DOHH2 (cell line): ENCODE results near the gene NSD2.
"Not testable (repeated sequence)": the region's sequence is repeated elsewhere in the genome, so short reads cannot be mapped to it uniquely, and the experiment has no call there.

Source experiments
- H3F3A ChIP-seq: fragments of 200-600 bp; sonication (generic), shearing (Covaris generic); 2 replicates; pipeline ENCODE4 v1.6.0; 2016; ENCODE audit warnings: antibody characterized with exemption, mild to moderate bottlenecking; ENCODE audit not compliant: control insufficient read depth, insufficient read depth
- H3K27ac ChIP-seq: fragments of 200-600 bp; sonication (generic); 2 replicates; pipeline ENCODE4 v1.5.1; 2014; ENCODE audit warnings: low read depth, mild to moderate bottlenecking, low read length, moderate library complexity
- H3K27me3 ChIP-seq: fragments of 200-600 bp; sonication (generic); 2 replicates; pipeline ENCODE4 v1.6.1; 2014; ENCODE audit warnings: mild to moderate bottlenecking, low read length, mixed read lengths; ENCODE audit not compliant: control insufficient read depth
- H3K36me3 ChIP-seq: fragments of 200-600 bp; sonication (generic); 2 replicates; pipeline ENCODE4 v1.6.1; 2014; ENCODE audit warnings: mild to moderate bottlenecking, low read length, moderate library complexity, mixed read lengths; ENCODE audit not compliant: control insufficient read depth
- H3K4me1 ChIP-seq: fragments of 200-600 bp; sonication (generic); 2 replicates; pipeline ENCODE4 v1.6.1; 2014; ENCODE audit warnings: mild to moderate bottlenecking, low read length, mixed read lengths; ENCODE audit not compliant: control insufficient read depth
- H3K4me2 ChIP-seq: fragments of 200-600 bp; sonication (generic); 2 replicates; pipeline ENCODE4 v1.6.0; 2014; ENCODE audit warnings: mild to moderate bottlenecking, low read length, moderate library complexity
- H3K4me3 ChIP-seq: fragments of 200-600 bp; sonication (generic); 2 replicates; pipeline ENCODE4 v1.5.1; 2014; ENCODE audit warnings: mild to moderate bottlenecking, low read length, mixed read lengths
- H3K79me2 ChIP-seq: fragments of 200-600 bp; sonication (generic); 2 replicates; pipeline ENCODE4 v1.6.1; 2014; ENCODE audit warnings: mild to moderate bottlenecking, low read length, mixed read lengths; ENCODE audit not compliant: control insufficient read depth
- H3K9me2 ChIP-seq: fragments of 200-600 bp; sonication (generic); replicated peaks from 2 replicates; pipeline ENCODE4 v1.6.1; 2014; ENCODE audit warnings: mild to moderate bottlenecking, low read length, mixed read lengths; ENCODE audit not compliant: control insufficient read depth
- H3K9me3 ChIP-seq: fragments of 200-600 bp; sonication (generic); 2 replicates; pipeline ENCODE4 v1.6.1; 2014; ENCODE audit warnings: antibody characterized with exemption, low read length, mixed read lengths; ENCODE audit not compliant: control insufficient read depth, insufficient read depth
- H4K20me1 ChIP-seq: fragments of 200-600 bp; sonication (generic); 2 replicates; pipeline ENCODE4 v1.6.0; 2014; ENCODE audit warnings: low read depth, mild to moderate bottlenecking, antibody characterized with exemption, low read length, moderate library complexity; ENCODE audit not compliant: control insufficient read depth, insufficient read depth
- EZH2phosphoT487 ChIP-seq: fragments of 200-600 bp; sonication (generic); IDR thresholded peaks from 2 replicates; pipeline ENCODE4 v1.6.1; 2017; ENCODE audit warnings: borderline replicate concordance, mild to moderate bottlenecking, antibody characterized with exemption, low read length, moderate library complexity, mixed read lengths
- TF ChIP-seq, protein P1 (sequence below): fragments of 200-600 bp; sonication (generic); IDR thresholded peaks from one replicate; pipeline ENCODE4 v1.5.1; 2014; ENCODE audit warnings: antibody characterized with exemption, mild to moderate bottlenecking, low read depth, low read length; ENCODE audit not compliant: poor library complexity, severe bottlenecking

Gene NSD2

GRCh38 chr4:2011583-2011982 is 140.4 kb downstream of the NSD2 start:
- H4K20me1 ChIP-seq, result peaks cover 9% of the 10 kb centered on the region; the same call in 1 of the 2 replicates
- H3K27me3 ChIP-seq, result peaks cover 8% of the 10 kb centered on the region
- H3K36me3 ChIP-seq, result peaks cover 12% of the 10 kb centered on the region
- H3K4me2 ChIP-seq, result no peak overlapping the region
- H3K4me3 ChIP-seq, result no peak overlapping the region
- H3K4me1 ChIP-seq, result peaks cover 23% of the 10 kb centered on the region
- H3F3A ChIP-seq, result peaks cover 7% of the 10 kb centered on the region
- no peaks in the 10 kb centered on the region for H3K9me2 ChIP-seq
- H3K27ac ChIP-seq, result no peak overlapping the region
- no peak for TF ChIP-seq EZH2phosphoT487
- TF ChIP-seq, protein P1, sequence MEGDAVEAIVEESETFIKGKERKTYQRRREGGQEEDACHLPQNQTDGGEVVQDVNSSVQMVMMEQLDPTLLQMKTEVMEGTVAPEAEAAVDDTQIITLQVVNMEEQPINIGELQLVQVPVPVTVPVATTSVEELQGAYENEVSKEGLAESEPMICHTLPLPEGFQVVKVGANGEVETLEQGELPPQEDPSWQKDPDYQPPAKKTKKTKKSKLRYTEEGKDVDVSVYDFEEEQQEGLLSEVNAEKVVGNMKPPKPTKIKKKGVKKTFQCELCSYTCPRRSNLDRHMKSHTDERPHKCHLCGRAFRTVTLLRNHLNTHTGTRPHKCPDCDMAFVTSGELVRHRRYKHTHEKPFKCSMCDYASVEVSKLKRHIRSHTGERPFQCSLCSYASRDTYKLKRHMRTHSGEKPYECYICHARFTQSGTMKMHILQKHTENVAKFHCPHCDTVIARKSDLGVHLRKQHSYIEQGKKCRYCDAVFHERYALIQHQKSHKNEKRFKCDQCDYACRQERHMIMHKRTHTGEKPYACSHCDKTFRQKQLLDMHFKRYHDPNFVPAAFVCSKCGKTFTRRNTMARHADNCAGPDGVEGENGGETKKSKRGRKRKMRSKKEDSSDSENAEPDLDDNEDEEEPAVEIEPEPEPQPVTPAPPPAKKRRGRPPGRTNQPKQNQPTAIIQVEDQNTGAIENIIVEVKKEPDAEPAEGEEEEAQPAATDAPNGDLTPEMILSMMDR, result no peak
- peaks cover 22% of the 10 kb centered on the region for H3K79me2 ChIP-seq
- no peaks in the 10 kb centered on the region for H3K9me3 ChIP-seq

GRCh38 chr4:2015008-2015407 is 143.8 kb downstream of the NSD2 start:
- Histone ChIP-seq H3K9me2 (no peaks in the 10 kb centered on the region), H3K27me3 (peaks cover 8% of the 10 kb centered on the region), H3K4me3 (no peak overlapping the region), H3K9me3 (no peaks in the 10 kb centered on the region), H3K79me2 (no peaks in the 10 kb centered on the region), H3K4me1 (peaks cover 9% of the 10 kb centered on the region), H3K27ac (no peak overlapping the region), H4K20me1 (no peaks in the 10 kb centered on the region), H3K36me3 (no peaks in the 10 kb centered on the region), H3F3A (peaks cover 7% of the 10 kb centered on the region), H3K4me2 (no peak overlapping the region)
- TF ChIP-seq EZH2phosphoT487, result no peak
- TF ChIP-seq, protein P1, result no peak

GRCh38 chr4:2021358-2022018 is 150.3 kb downstream of the NSD2 start:
- not testable (repeated sequence) for H3K4me3 ChIP-seq, H3K4me2 ChIP-seq, H3F3A ChIP-seq, H4K20me1 ChIP-seq, H3K27me3 ChIP-seq, H3K79me2 ChIP-seq, H3K9me2 ChIP-seq, H3K36me3 ChIP-seq, H3K4me1 ChIP-seq, H3K9me3 ChIP-seq, H3K27ac ChIP-seq

GRCh38 chr4:2024683-2025082 is 153.5 kb downstream of the NSD2 start:
- Histone ChIP-seq H3K4me1 (no peaks in the 10 kb centered on the region), H3K4me2 (no peak overlapping the region), H3K27ac (no peak overlapping the region), H3K36me3 (no peaks in the 10 kb centered on the region), H3K9me2 (no peaks in the 10 kb centered on the region), H3K9me3 (peaks cover 7% of the 10 kb centered on the region; the same call in 1 of the 2 replicates), H3K27me3 (peaks cover 9% of the 10 kb centered on the region; the same call in 1 of the 2 replicates), H3K79me2 (no peaks in the 10 kb centered on the region), H3F3A (no peaks in the 10 kb centered on the region), H3K4me3 (no peak overlapping the region), H4K20me1 (no peaks in the 10 kb centered on the region)
- TF ChIP-seq, protein P1, result no peak
